Measurements from ENCODE around the gene MCU.

- TF ChIP-seq CTCF (IDR thresholded peaks at IDR 0.05; ENCODE audit: low read depth, low read length) (no peak), MYC (IDR thresholded peaks at IDR 0.05; ENCODE audit: low read depth, low read length) (no peak)
Measured at GRCh38 chr10:72828294-72828693, 136.4 kb downstream of the MCU start.
